ENCODE measurements around the gene RAB31.

DNA sequence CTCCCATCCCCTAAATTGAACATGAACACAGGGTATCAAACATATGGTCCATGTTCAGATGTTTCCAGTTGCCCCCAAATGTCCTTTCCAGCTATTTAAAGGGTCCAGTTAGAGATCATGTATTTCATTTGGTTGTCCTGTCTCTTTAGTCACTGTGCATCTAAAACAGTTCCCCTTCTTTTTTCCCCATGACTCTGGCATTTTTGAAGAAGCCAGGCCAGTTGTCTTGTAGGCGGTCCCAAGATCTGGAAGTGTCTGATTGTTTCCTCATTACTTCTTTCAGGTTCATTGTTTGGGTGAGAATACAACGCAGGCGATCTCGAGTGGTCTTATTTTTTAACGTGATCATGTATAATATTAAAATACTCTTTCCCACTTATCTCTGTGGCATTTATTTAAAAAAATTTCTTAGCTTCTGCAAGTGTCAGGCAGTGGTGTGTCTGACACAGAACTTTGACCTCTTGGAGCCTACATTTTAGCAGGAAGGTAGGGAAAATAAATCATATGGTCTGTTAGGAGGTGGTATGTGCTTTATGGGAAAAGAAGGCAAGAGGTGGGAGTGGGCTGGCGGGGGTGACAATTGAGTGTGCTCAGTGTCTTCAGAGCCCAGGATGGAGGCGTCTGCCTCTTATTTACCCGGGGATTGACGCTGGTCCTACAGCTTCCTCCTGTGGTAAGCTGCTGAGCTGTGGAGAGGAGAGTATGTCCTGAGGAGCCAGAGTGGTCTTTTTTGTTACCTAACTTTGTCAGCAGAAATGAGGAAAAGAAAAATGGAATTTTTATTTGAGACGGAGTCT, 8.1 kb downstream of the RAB31 start:
- no peak for TF ChIP-seq POLR2AphosphoS5 (IDR thresholded peaks at IDR 0.05)
- no peak for TF ChIP-seq CTCF (IDR thresholded peaks at IDR 0.05)
